H1 (cell line): ENCODE data around the gene SLC4A11. TPM values are rescaled to one million over a fixed set of nuclear protein-coding genes. Genes with fewer than 3 reads are reported as not detected.

Experiments
- CTCF ChIA-PET: fragments of 300-600 bp; sonication (Branson Sonifier 250); formaldehyde crosslinking; loops from one replicate; lab custom pipeline; 2021; ENCODE audit not compliant: partially characterized antibody; lab: Charles Lee
- POLR2A ChIA-PET: fragments of 300-600 bp; sonication (Branson Sonifier 250); formaldehyde crosslinking; loops from one replicate; lab custom pipeline; 2021; ENCODE audit warnings: inconsistent platforms; ENCODE audit not compliant: partially characterized antibody; lab: Charles Lee
- DNase-seq, 2 experiments: peaks; one replicate each; pipeline versions ENCODE4 v3.0.0 to v3.0.0-alpha.2; 2010 to 2022; ENCODE audit warnings: low spot score in 2 of 2, low read depth in 1 of 2, mixed read lengths in 1 of 2
- FAIRE-seq: peaks from 2 replicates; lab custom pipeline; 2011; peaks lifted over from hg19 to GRCh38; lab: Jason Lieb, UNC
- H2AFZ ChIP-seq: 2 replicates; pipeline ENCODE4 v1.8.1; 2012; ENCODE audit warnings: low read length, inconsistent platforms
- H2AK5ac ChIP-seq: 2 replicates; pipeline ENCODE4 v1.6.1; 2013; ENCODE audit warnings: low read depth, low read length
- H2BK120ac ChIP-seq: replicated peaks from 2 replicates; pipeline ENCODE3; 2013; ENCODE audit warnings: low read depth, low read length, inconsistent platforms
- H2BK12ac ChIP-seq: 2 replicates; pipeline ENCODE4 v1.6.1; 2013; ENCODE audit warnings: low read depth, low read length
- H2BK15ac ChIP-seq: 2 replicates; pipeline ENCODE4 v1.6.1; 2013; ENCODE audit warnings: low read length
- H2BK20ac ChIP-seq: 2 replicates; pipeline ENCODE4 v1.6.1; 2013; ENCODE audit warnings: low read length
- H2BK5ac ChIP-seq: 2 replicates; pipeline ENCODE4 v1.6.1; 2013; ENCODE audit warnings: low read depth, low read length
- H3K14ac ChIP-seq: 2 replicates; pipeline ENCODE4 v1.6.1; 2013; ENCODE audit warnings: inconsistent platforms; ENCODE audit not compliant: insufficient read length
- H3K18ac ChIP-seq: 2 replicates; pipeline ENCODE4 v1.6.1; 2013; ENCODE audit warnings: low read length; ENCODE audit errors: extremely low read depth
- H3K23ac ChIP-seq: 2 replicates; pipeline ENCODE4 v1.6.1; 2013; ENCODE audit warnings: inconsistent platforms; ENCODE audit not compliant: insufficient read length
- H3K23me2 ChIP-seq: 2 replicates; pipeline ENCODE4 v1.6.1; 2013; ENCODE audit warnings: low read depth, low read length
- H3K27ac ChIP-seq: 2 replicates; pipeline ENCODE4 v1.6.1; 2011; ENCODE audit warnings: low read depth, low read length, inconsistent platforms
- H3K27me3 ChIP-seq, 4 experiments: replicated peaks in 1 of 4; 1 replicate in 1 of 4; 2 replicates in 3 of 4; pipeline versions ENCODE4 v1.6.1 to v1.8.1; 2011 to 2013; ENCODE audit warnings: low read length in 3 of 4, mild to moderate bottlenecking in 3 of 4, inconsistent platforms in 2 of 4, mixed read lengths in 2 of 4, moderate library complexity in 1 of 4; ENCODE audit not compliant: control insufficient read depth in 3 of 4, insufficient read depth in 3 of 4; ENCODE audit errors: extremely low read depth in 1 of 4
- H3K36me3 ChIP-seq, 4 experiments: 2 replicates each; pipeline versions ENCODE4 v1.6.1 to v1.8.1; 2011 to 2013; ENCODE audit warnings: mild to moderate bottlenecking in 4 of 4, low read length in 3 of 4, moderate library complexity in 2 of 4, control low read depth in 1 of 4, inconsistent platforms in 1 of 4; ENCODE audit not compliant: insufficient read depth in 4 of 4, control insufficient read depth in 2 of 4
- H3K4ac ChIP-seq: replicated peaks from 2 replicates; pipeline ENCODE3; 2013; ENCODE audit warnings: low read length, low read depth, mixed read lengths, inconsistent platforms; ENCODE audit not compliant: insufficient read length
- H3K4me1 ChIP-seq, 4 experiments: replicated peaks in 1 of 4; 1 replicate in 1 of 4; 2 replicates in 3 of 4; pipeline versions ENCODE4 v1.6.1 to v1.8.1; 2011 to 2013; ENCODE audit warnings: low read length in 3 of 4, inconsistent platforms in 2 of 4, mixed read lengths in 1 of 4; ENCODE audit not compliant: insufficient read depth in 4 of 4, control insufficient read depth in 3 of 4
- H3K4me2 ChIP-seq, 2 experiments: 2 replicates each; pipeline versions ENCODE4 v1.6.1 to v1.8.1; 2011 to 2013; ENCODE audit warnings: low read depth in 2 of 2, low read length in 2 of 2, control low read depth in 1 of 2, inconsistent platforms in 1 of 2, mild to moderate bottlenecking in 1 of 2; ENCODE audit not compliant: insufficient read depth in 1 of 2
- H3K4me3 ChIP-seq, 4 experiments: fragments of 200-600, 300-600 bp in 1 of 4; sonication (generic), shearing (Covaris generic), sonication (Bioruptor Twin) in 1 of 4; 2 replicates each; pipeline versions ENCODE4 v1.5.1 to v1.8.1; 2011 to 2016; ENCODE audit warnings: low read length in 4 of 4, low read depth in 3 of 4, control low read depth in 2 of 4, inconsistent platforms in 2 of 4, mild to moderate bottlenecking in 2 of 4, mixed read lengths in 1 of 4, moderate library complexity in 1 of 4; ENCODE audit not compliant: insufficient read depth in 2 of 4; ENCODE audit errors: extremely low read depth in 1 of 4
- H3K56ac ChIP-seq: replicated peaks from 2 replicates; pipeline ENCODE3; 2013; ENCODE audit warnings: low read depth, mild to moderate bottlenecking, mixed read lengths, low read length, inconsistent platforms; ENCODE audit not compliant: insufficient read length
- H3K79me1 ChIP-seq: 2 replicates; pipeline ENCODE4 v1.6.1; 2013; ENCODE audit warnings: low read depth, low read length, control low read depth
- H3K79me2 ChIP-seq, 2 experiments: 2 replicates each; pipeline versions ENCODE4 v1.6.1 to v1.8.1; 2012 to 2013; ENCODE audit warnings: low read length in 2 of 2, mild to moderate bottlenecking in 2 of 2, inconsistent platforms in 1 of 2; ENCODE audit not compliant: insufficient read depth in 2 of 2, control insufficient read depth in 1 of 2
- H3K9ac ChIP-seq, 4 experiments: replicated peaks in 1 of 4; 1 replicate in 1 of 4; 2 replicates in 3 of 4; pipeline versions ENCODE4 v1.6.1 to v1.8.1; 2011 to 2013; ENCODE audit warnings: low read depth in 3 of 4, low read length in 3 of 4, control low read depth in 2 of 4, mild to moderate bottlenecking in 2 of 4, moderate library complexity in 2 of 4, inconsistent platforms in 1 of 4; ENCODE audit errors: extremely low read depth in 1 of 4
- H3K9me3 ChIP-seq, 2 experiments: 2 replicates each; pipeline versions ENCODE4 v1.6.1 to v1.8.1; 2012 to 2013; ENCODE audit warnings: mild to moderate bottlenecking in 2 of 2, moderate library complexity in 2 of 2, control low read depth in 1 of 2, inconsistent platforms in 1 of 2, low read depth in 1 of 2, low read length in 1 of 2, mixed read lengths in 1 of 2; ENCODE audit not compliant: insufficient read depth in 2 of 2
- H4K20me1 ChIP-seq, 2 experiments: replicated peaks in 1 of 2; 2 replicates each; pipeline versions ENCODE3 to v1.8.1; 2011 to 2013; ENCODE audit warnings: inconsistent platforms in 2 of 2, low read length in 2 of 2, mild to moderate bottlenecking in 1 of 2; ENCODE audit not compliant: insufficient read depth in 2 of 2, control insufficient read depth in 1 of 2
- H4K5ac ChIP-seq: 2 replicates; pipeline ENCODE4 v1.6.1; 2013; ENCODE audit warnings: low read length, low read depth, mixed read lengths, inconsistent platforms; ENCODE audit not compliant: insufficient read length
- H4K8ac ChIP-seq: 2 replicates; pipeline ENCODE4 v1.8.0; 2013; ENCODE audit warnings: mild to moderate bottlenecking, moderate library complexity, low read length, inconsistent platforms; ENCODE audit not compliant: insufficient read depth; ENCODE audit errors: extremely low read depth
- H4K91ac ChIP-seq: replicated peaks from 2 replicates; pipeline ENCODE3; 2013; ENCODE audit warnings: low read length, mixed read lengths, inconsistent platforms; ENCODE audit not compliant: insufficient read length
- BCL11A ChIP-seq, 2 experiments: IDR thresholded peaks; one replicate each; pipeline ENCODE4 v1.6.1; 2011; ENCODE audit warnings: low read depth in 2 of 2, low read length in 2 of 2, mild to moderate bottlenecking in 2 of 2
- CBX8 ChIP-seq: fragments of 300-800, 300-1000 bp; sonication (generic); IDR thresholded peaks from 2 replicates; pipeline ENCODE4 v1.7.1; 2016; ENCODE audit warnings: low read depth, low read length, borderline replicate concordance
- CEBPB ChIP-seq: IDR thresholded peaks from 2 replicates; pipeline ENCODE4 v1.6.1; 2012; ENCODE audit warnings: low read depth, low read length
- EZH2 ChIP-seq: fragments of 200-600 bp; sonication (generic); IDR thresholded peaks from 2 replicates; pipeline ENCODE4 v1.7.1; 2012; ENCODE audit warnings: low read depth, mild to moderate bottlenecking, moderate library complexity, low read length, inconsistent platforms; ENCODE audit not compliant: severe bottlenecking
- HDAC6 ChIP-seq: IDR thresholded peaks from one replicate; pipeline ENCODE4 v1.7.1; 2012; ENCODE audit warnings: low read depth, mild to moderate bottlenecking, inconsistent platforms, low read length, moderate library complexity
- MAFK ChIP-seq: IDR thresholded peaks from 2 replicates; pipeline ENCODE4 v1.6.1; 2012; ENCODE audit warnings: low read depth, mild to moderate bottlenecking, improper control_type of control experiment, low read length
- PHF8 ChIP-seq: fragments of 200-600 bp; sonication (generic); conservative IDR thresholded peaks from 2 replicates; pipeline ENCODE4 v1.7.1; 2012; ENCODE audit warnings: low read depth, mild to moderate bottlenecking, inconsistent platforms, low read length, moderate library complexity
- SIN3A ChIP-seq, 2 experiments: IDR thresholded peaks in 1 of 2; conservative IDR thresholded peaks in 1 of 2; 2 replicates each; pipeline ENCODE4 v1.6.1; 2011 to 2012; ENCODE audit warnings: low read length in 2 of 2, improper control_type of control experiment in 1 of 2, low read depth in 1 of 2, mild to moderate bottlenecking in 1 of 2
- SIRT6 ChIP-seq: IDR thresholded peaks from one replicate; pipeline ENCODE4 v1.7.1; 2012; ENCODE audit warnings: low read length, inconsistent platforms
- SP2 ChIP-seq: IDR thresholded peaks from 2 replicates; pipeline ENCODE4 v1.6.1; 2012; ENCODE audit warnings: mild to moderate bottlenecking, low read length, inconsistent platforms
- SRF ChIP-seq: IDR thresholded peaks from 2 replicates; pipeline ENCODE4 v1.6.1; 2011; ENCODE audit warnings: mild to moderate bottlenecking, low read depth, low read length, moderate library complexity
- TAF1 ChIP-seq: IDR thresholded peaks from 2 replicates; pipeline ENCODE4 v1.6.1; 2011; ENCODE audit warnings: mild to moderate bottlenecking, low read depth, low read length
- TCF12 ChIP-seq: IDR thresholded peaks from 2 replicates; pipeline ENCODE4 v1.6.1; 2011; ENCODE audit warnings: low read depth, mild to moderate bottlenecking, low read length
- YY1 ChIP-seq: IDR thresholded peaks from 2 replicates; pipeline ENCODE4 v1.6.1; 2011; ENCODE audit warnings: low read depth, mild to moderate bottlenecking, low read length
- WGBS, 2 experiments: shearing (Covaris generic) in 1 of 2; methylation state at CpG; one replicate each; pipeline versions ENCODE4 v1.1.6 to v1.1.7; 2013 to 2015; ENCODE audit warnings: low lambda C conversion rate in 2 of 2, mixed read lengths in 2 of 2, inconsistent platforms in 1 of 2, low coverage in 1 of 2, missing lambda C conversion rate in 1 of 2; ENCODE audit not compliant: insufficient replicate concordance in 2 of 2, insufficient coverage in 1 of 2, insufficient read length in 1 of 2; ENCODE audit errors: extremely low coverage in 1 of 2, missing lambda C conversion rate in 1 of 2; 5-methylcytosine and 5-hydroxymethylcytosine counted together
- polyA plus RNA-seq, 7 experiments: library from polyadenylated mRNA; depleted of rRNA in 3 of 7; stranded (reverse) in 5 of 7; unstranded in 2 of 7; fragments of >200 nt in 5 of 7; fragments of 200-250 nt in 2 of 7; gene quantifications; 1 replicate in 5 of 7; 2 replicates in 1 of 7; 4 replicates in 1 of 7; pipeline versions ENCODE4 v1.2.1 to v1.2.3, GENCODE V29; 2011 to 2013; ENCODE audit warnings: missing spikeins in 2 of 7, mixed read lengths in 2 of 7
- total RNA-seq: library from RNA; stranded (reverse); fragmentation: NEBNext Ultra II Directional; extraction: Animal tissue kit (Norgen Biotek cat#: 25700); gene quantifications from 2 replicates; pipeline ENCODE4 v1.2.1, GENCODE V29; 2021

The SLC4A11 gene
- total and polyA plus RNA-seq, 2 of the 8 experiments (the other 6 are each of a cell fraction or from before 2014, with no cell fraction given) = 11.9 to 32.3 TPM

DNA sequence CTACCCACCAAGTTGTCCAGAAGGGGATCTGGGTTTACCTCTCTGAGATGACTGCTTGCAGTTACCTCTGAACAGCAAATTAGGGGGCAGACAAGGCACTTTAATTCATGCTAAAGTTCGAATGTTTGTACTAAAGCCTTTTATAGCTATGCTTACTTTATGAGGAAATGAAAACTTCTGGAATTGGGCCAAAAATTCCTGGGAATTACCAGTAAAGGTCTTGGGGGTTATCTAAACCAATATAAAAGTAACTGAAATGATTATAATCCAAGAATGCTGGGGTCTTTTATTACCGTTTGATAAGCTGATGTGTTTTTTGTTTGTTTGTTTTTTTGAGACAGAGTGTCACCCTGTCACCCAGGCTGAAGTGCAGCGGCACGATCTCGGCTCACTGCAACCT is 57.7 kb downstream of the SLC4A11 start:
- peaks cover 0 to 3% (median 0%) of the 10 kb centered on the region in 4 experiments; a peak in 2 of 7 replicates for H3K4me1 ChIP-seq
- H3K27me3 ChIP-seq = no peaks in the 10 kb centered on the region
- H3K4me2 ChIP-seq = no peak overlapping the region
- ChIA-PET POLR2A (interaction anchor here (0.6 to 2.0 kb wide), 4 partner anchors 9 to 633 kb away, joined by 3 to 6 read pairs (median 4); no protein-coding TSS in a partner anchor), CTCF (no interaction called here)
- H2AFZ ChIP-seq = no peak overlapping the region
- no peak overlapping the region for H2AK5ac ChIP-seq
- H3K23ac ChIP-seq = no peak overlapping the region
- H2BK5ac ChIP-seq = no peak overlapping the region
- H4K5ac ChIP-seq = no peak overlapping the region
- no peak overlapping the region for H3K56ac ChIP-seq
- no peaks in the 10 kb centered on the region for H3K79me2 ChIP-seq
- H3K23me2 ChIP-seq = no peaks in the 10 kb centered on the region; the same call in 1 of the 2 replicates
- no peak overlapping the region for H3K4me3 ChIP-seq
- no peak overlapping the region for H3K4ac ChIP-seq
- FAIRE-seq = no peak
- no peak overlapping the region for H2BK120ac ChIP-seq
- no peaks in the 10 kb centered on the region for H3K9me3 ChIP-seq
- H3K36me3 ChIP-seq = no peaks in the 10 kb centered on the region; a peak in 2 of 8 replicates
- H3K79me1 ChIP-seq = no peaks in the 10 kb centered on the region; the same call in 1 of the 2 replicates
- H4K20me1 ChIP-seq = peaks cover 0 to 1% of the 10 kb centered on the region in 2 experiments
- H3K9ac ChIP-seq = no peak overlapping the region
- WGBS, 2 experiments = 92% methylated on average over 5 of the region's 5 CpGs; no CpG with 5 or more reads in 1 of the 2 experiments
- H3K14ac ChIP-seq = no peak overlapping the region
- no peak overlapping the region for H2BK15ac ChIP-seq
- H2BK12ac ChIP-seq = no peak overlapping the region
- no peak overlapping the region for H4K91ac ChIP-seq
- no peak overlapping the region for H3K27ac ChIP-seq
- H3K18ac ChIP-seq = no peak overlapping the region
- no peak overlapping the region for H2BK20ac ChIP-seq
- DNase-seq = no peak
- no peak for TF ChIP-seq SIRT6
- no peak for TF ChIP-seq EZH2
- TF ChIP-seq HDAC6 = no peak
- no peak for TF ChIP-seq SIN3A (conservative IDR thresholded peaks at IDR 0.05 in 1 of 2, IDR thresholded peaks at IDR 0.05 in 1 of 2; ENCODE audit: low read depth in 1 of 2, low read length in 2 of 2)
- no peak for TF ChIP-seq SRF
- TF ChIP-seq YY1 = no peak
- TF ChIP-seq SP2 = no peak
- no peak for TF ChIP-seq BCL11A (IDR thresholded peaks at IDR 0.05; ENCODE audit: low read depth in 2 of 2, low read length in 2 of 2)
- TF ChIP-seq TCF12 = no peak
- no peak for TF ChIP-seq CEBPB
- no peak for TF ChIP-seq PHF8
- no peak for TF ChIP-seq CBX8
- no peak for TF ChIP-seq TAF1
- TF ChIP-seq MAFK = no peak
- no peak overlapping the region for H4K8ac ChIP-seq
